B cell (primary cell): ENCODE data around the gene PRM2. TPM values are rescaled to one million over a fixed set of nuclear protein-coding genes. Genes with fewer than 3 reads are reported as not detected.

Source experiments
- ATAC-seq: fragments of 200-7000 bp; cut with Tn5 transposase; one replicate; pipeline ENCODE4 v1.10.0; 2021; ENCODE audit warnings: low read depth, mild to moderate bottlenecking, moderate number of reproducible peaks, moderate library complexity
- CTCF ChIA-PET: fragments of 350-600 bp; sonication (Branson Sonifier 250); formaldehyde crosslinking; loops from one replicate; lab custom pipeline; 2021; ENCODE audit warnings: antibody characterized with exemption, inconsistent platforms; lab: Charles Lee
- POLR2A ChIA-PET: fragments of 350-600 bp; sonication (Branson Sonifier 250); formaldehyde crosslinking; loops from one replicate; lab custom pipeline; 2021; ENCODE audit warnings: antibody characterized with exemption; lab: Charles Lee
- DNase-seq: peaks from one replicate; pipeline ENCODE4 v3.0.0; 2013
- H2AFZ ChIP-seq: 2 replicates; pipeline ENCODE4 v1.6.1; 2012; ENCODE audit warnings: mild to moderate bottlenecking, low read depth, low read length; ENCODE audit not compliant: insufficient read depth, poor library complexity, severe bottlenecking
- H3K27ac ChIP-seq, 2 donors: 1 replicate in 1 of 2; 2 replicates in 1 of 2; pipeline ENCODE4 v1.5.1; 2012 to 2013; ENCODE audit warnings: low read length in 2 of 2, mild to moderate bottlenecking in 2 of 2, moderate library complexity in 1 of 2
- H3K27me3 ChIP-seq, 4 experiments: fragments of 200-600 bp in 1 of 4; sonication (generic) in 1 of 4; replicated peaks in 1 of 4; 1 replicate in 2 of 4; 2 replicates in 2 of 4; pipeline versions ENCODE4 v1.6.1 to v1.7.0; 2013 to 2016; ENCODE audit warnings: low read length in 3 of 4, mild to moderate bottlenecking in 2 of 4, mixed read lengths in 1 of 4, moderate library complexity in 1 of 4; ENCODE audit not compliant: insufficient read depth in 4 of 4, control insufficient read depth in 3 of 4; ENCODE audit errors: control extremely low read depth in 1 of 4
- H3K36me3 ChIP-seq, 2 experiments: replicated peaks in 1 of 2; 1 replicate in 1 of 2; 2 replicates in 1 of 2; pipeline versions ENCODE4 v1.6.1 to v1.7.1; 2013; ENCODE audit warnings: low read length in 1 of 2; ENCODE audit not compliant: insufficient read depth in 2 of 2, control insufficient read depth in 1 of 2; ENCODE audit errors: control extremely low read depth in 1 of 2, extremely low read depth in 1 of 2
- H3K4me1 ChIP-seq, 2 donors: fragments of 200-600 bp in 1 of 2; sonication (generic) in 1 of 2; 1 replicate in 1 of 2; 2 replicates in 1 of 2; pipeline versions ENCODE4 v1.5.1 to v1.6.1; 2013 to 2017; ENCODE audit warnings: low read length in 2 of 2; ENCODE audit not compliant: control insufficient read depth in 2 of 2, insufficient read depth in 2 of 2
- H3K4me2 ChIP-seq: replicated peaks from 2 replicates; pipeline ENCODE3; 2012; ENCODE audit warnings: mild to moderate bottlenecking, low read depth, low read length; ENCODE audit not compliant: poor library complexity, severe bottlenecking
- H3K4me3 ChIP-seq, 5 experiments: fragments of 200-600 bp in 1 of 5; sonication (generic) in 1 of 5; 1 replicate in 3 of 5; 2 replicates in 2 of 5; pipeline versions ENCODE4 v1.5.1 to v1.7.0; 2011 to 2016; ENCODE audit warnings: low read length in 4 of 5, mild to moderate bottlenecking in 4 of 5, low read depth in 2 of 5, control low read depth in 1 of 5, moderate library complexity in 1 of 5; ENCODE audit not compliant: insufficient read depth in 1 of 5; ENCODE audit errors: control extremely low read depth in 1 of 5, extremely low read depth in 1 of 5
- H3K79me2 ChIP-seq: fragments of 200-600 bp; sonication (generic); one replicate; pipeline ENCODE4 v1.6.0; 2016; ENCODE audit warnings: low read length; ENCODE audit not compliant: control insufficient read depth, insufficient read depth
- H3K9ac ChIP-seq: fragments of 200-600 bp; sonication (generic); 2 replicates; pipeline ENCODE4 v1.6.1; 2017; ENCODE audit warnings: mild to moderate bottlenecking, low read length, moderate library complexity
- H3K9me3 ChIP-seq, 3 donors: one replicate each; pipeline versions ENCODE4 v1.6.1 to v1.7.1; 2013; ENCODE audit warnings: low read length in 2 of 3; ENCODE audit not compliant: control insufficient read depth in 2 of 3, insufficient read depth in 1 of 3; ENCODE audit errors: control extremely low read depth in 1 of 3
- H4K20me1 ChIP-seq: 2 replicates; pipeline ENCODE4 v1.6.0; 2012; ENCODE audit warnings: mild to moderate bottlenecking, low read length; ENCODE audit not compliant: insufficient read depth, control insufficient read depth, poor library complexity, severe bottlenecking
- H3K27ac Mint-ChIP-seq: one replicate; pipeline ENCODE4 v1.8.0; 2021; ENCODE audit warnings: mixed read lengths
- H3K27me3 Mint-ChIP-seq: one replicate; pipeline ENCODE4 v1.8.0; 2021; ENCODE audit warnings: mixed read lengths
- H3K4me1 Mint-ChIP-seq: one replicate; pipeline ENCODE4 v1.8.0; 2021; ENCODE audit warnings: mixed read lengths
- H3K4me3 Mint-ChIP-seq: one replicate; pipeline ENCODE4 v1.8.0; 2021; ENCODE audit warnings: mixed read lengths
- H3K9me3 Mint-ChIP-seq: one replicate; pipeline ENCODE4 v1.8.0; 2022; ENCODE audit warnings: mixed read lengths; ENCODE audit not compliant: insufficient read depth
- CTCF ChIP-seq: fragments of 200-600 bp; IDR thresholded peaks from one replicate; pipeline ENCODE4 v1.8.0; 2022; ENCODE audit warnings: antibody characterized with exemption, mild to moderate bottlenecking
- EZH2 ChIP-seq: IDR thresholded peaks from 2 replicates; pipeline ENCODE4 v1.6.1; 2012; ENCODE audit warnings: borderline replicate concordance, low read depth, mild to moderate bottlenecking, moderate library complexity, low read length; ENCODE audit not compliant: insufficient read depth, poor library complexity, severe bottlenecking
- WGBS: methylation state at CpG from one replicate; pipeline ENCODE4 v1.1.5; 2013; ENCODE audit warnings: missing lambda C conversion rate; ENCODE audit not compliant: insufficient coverage; 5-methylcytosine and 5-hydroxymethylcytosine counted together
- intact Hi-C: fragments of 100-400 bp; cut with micrococcal nuclease; formaldehyde crosslinking; loops from one replicate; pipeline ENCODE4 v1.10.0; 2022
- polyA plus RNA-seq: library from polyadenylated mRNA; depleted of rRNA; stranded (reverse); fragments of >200 nt; gene quantifications from 2 replicates; pipeline ENCODE4 v1.2.3, GENCODE V29; 2012
- total RNA-seq, 2 donors: library from RNA; stranded (reverse); fragments of 120-200 nt in 1 of 2; gene quantifications; 1 replicate in 1 of 2; 2 replicates in 1 of 2; pipeline versions ENCODE4 v1.2.3 to v1.2.4, GENCODE V29; 2013 to 2022

The PRM2 gene
- total and polyA plus RNA-seq, 2 donors (not counting 1 experiment from before 2014, with no cell fraction given), result not detected

- no peaks in the 10 kb centered on the region for H3K9me3 Mint-ChIP-seq
- Histone ChIP-seq H3K4me3 (no peak overlapping the region), H3K9ac (no peak overlapping the region), H3K36me3 (peaks cover 2 to 17% of the 10 kb centered on the region in 2 experiments), H3K27me3 (no peaks in the 10 kb centered on the region), H4K20me1 (peaks cover 38% of the 10 kb centered on the region), H2AFZ (no peak overlapping the region), H3K4me1 (peaks cover 23 to 28% of the 10 kb centered on the region in 2 donors), H3K9me3 (peaks cover 0 to 3% (median 0%) of the 10 kb centered on the region in 3 donors), H3K4me2 (no peak overlapping the region), H3K27ac (no peak overlapping the region), H3K79me2 (peaks cover 6% of the 10 kb centered on the region)
- ATAC-seq (no peak), DNase-seq (no peak)
- WGBS, result 91% methylated on average over 57 of the region's 63 CpGs
- peaks cover 40% of the 10 kb centered on the region for H3K4me1 Mint-ChIP-seq
- intact Hi-C loops, result loop anchor here (10.0 kb wide), 2 partner anchors 435 to 665 kb away; partner anchors contain the start of gene GSPT1
- H3K27me3 Mint-ChIP-seq, result no peaks in the 10 kb centered on the region
- POLR2A ChIA-PET, result interaction anchor here (0.7 to 1.4 kb wide), 3 partner anchors 18 to 48 kb away, joined by 3 to 5 read pairs (median 3); no protein-coding TSS in a partner anchor
- CTCF ChIA-PET, result interaction anchor here (0.7 kb wide), 1 partner anchor 284 kb away, joined by 3 read pairs; no protein-coding TSS in a partner anchor
- peak overlapping the region; percentile 23 for H3K4me3 Mint-ChIP-seq
- TF ChIP-seq EZH2 (no peak), CTCF (no peak)
- H3K27ac Mint-ChIP-seq, result peak overlapping the region; percentile 50
Measured at GRCh38 chr16:11249233-11250061, 26.8 kb downstream of the PRM2 start.

GRCh38 chr16:11248133-11248532 is 28.1 kb downstream of the PRM2 start:
- Histone ChIP-seq H3K9ac (no peak overlapping the region), H3K4me1 (peaks cover 10 to 15% of the 10 kb centered on the region in 2 donors), H4K20me1 (peaks cover 25% of the 10 kb centered on the region), H3K36me3 (peaks cover under 1 to 12% of the 10 kb centered on the region in 2 experiments), H3K79me2 (peaks cover 4% of the 10 kb centered on the region), H3K4me2 (no peak overlapping the region), H3K4me3 (no peak overlapping the region), H3K27ac (no peak overlapping the region), H3K9me3 (peaks cover 0 to 3% (median 0%) of the 10 kb centered on the region in 3 donors), H3K27me3 (no peaks in the 10 kb centered on the region), H2AFZ (no peak overlapping the region)
- intact Hi-C loops, result no loop called here
- CTCF ChIA-PET, result interaction anchor here (0.6 to 1.6 kb wide), 5 partner anchors 15 to 264 kb away, joined by 3 to 5 read pairs (median 3); no protein-coding TSS in a partner anchor
- TF ChIP-seq CTCF, result no peak
- H3K27me3 Mint-ChIP-seq, result no peaks in the 10 kb centered on the region
- H3K4me1 Mint-ChIP-seq, result peaks cover 30% of the 10 kb centered on the region
- DNase-seq (no peak), ATAC-seq (peak; percentile 24)
- 79% methylated on average over 6 of the region's 8 CpGs for WGBS
- peak overlapping the region; percentile 15 for H3K27ac Mint-ChIP-seq
- no peak overlapping the region for H3K4me3 Mint-ChIP-seq
- no peaks in the 10 kb centered on the region for H3K9me3 Mint-ChIP-seq
- POLR2A ChIA-PET, result interaction anchor here (0.6 to 2.1 kb wide), 3 partner anchors 17 to 106 kb away, joined by 3 to 6 read pairs (median 3); no protein-coding TSS in a partner anchor
